Measurements from ENCODE around the gene DLG2. TPM values are rescaled to one million over a fixed set of nuclear protein-coding genes. Genes with fewer than 3 reads are reported as not detected.

The DLG2 gene
- total and polyA plus RNA-seq, 2 donors (not counting 3 experiments of a cell fraction or from before 2014, with no cell fraction given) = 0.15 to 1.1 TPM

- CTCF ChIA-PET = interaction anchor here (0.9 to 1.1 kb wide), 2 partner anchors 10 kb away, joined by 3 read pairs; no protein-coding TSS in a partner anchor
- no peak for FAIRE-seq
- H3K27ac ChIP-seq (ENCODE audit: insufficient read depth, low read depth, low read length) = no peak overlapping the region
Observed at GRCh38 chr11:83540112-83540675, 2086.9 kb downstream of the DLG2 start.

More at GRCh38 chr11:83540112-83540675, 2086.9 kb downstream of the DLG2 start:
- H2AFZ ChIP-seq (ENCODE audit: low read depth, low read length) = no peak overlapping the region
- H3K4me1 ChIP-seq (ENCODE audit: control insufficient read depth, extremely low read depth, insufficient read depth, low read length) = no peaks in the 10 kb centered on the region
- H4K20me1 ChIP-seq (replicated peaks; ENCODE audit: control insufficient read depth, extremely low read depth, insufficient read depth, low read length) = no peaks in the 10 kb centered on the region
- TF ChIP-seq GATA2 (IDR thresholded peaks at IDR 0.05; ENCODE audit: insufficient read depth, insufficient read length, low read depth, low read length) = no peak
- no peak for TF ChIP-seq EZH2 (IDR thresholded peaks at IDR 0.05; ENCODE audit: borderline replicate concordance, low read depth, low read length, severe bottlenecking)
- no peak for TF ChIP-seq CTCF (IDR thresholded peaks at IDR 0.05; ENCODE audit: extremely low read depth in 1 of 2, insufficient read depth in 1 of 2, low read depth in 1 of 2, low read length in 2 of 2)
- TF ChIP-seq MYC (IDR thresholded peaks at IDR 0.05; ENCODE audit: low read depth, low read length) = no peak
- no peak for TF ChIP-seq POLR2AphosphoS5 (IDR thresholded peaks at IDR 0.05; ENCODE audit: insufficient read depth, low read depth, low read length)
- TF ChIP-seq POLR2A (IDR thresholded peaks at IDR 0.05; ENCODE audit: low read depth, low read length) = no peak
- BruUV-seq (replicated peaks) = no TSS peak
- no peak for DNase-seq (ENCODE audit: low read depth, low spot score)
- dilution Hi-C loops (cut with MboI; ENCODE audit: extremely low pct_ligation_motif_present, low sequenced_read_pairs) (no loop called here), intact Hi-C loops (cut with micrococcal nuclease) (no loop called here)
- no peak overlapping the region for H3K4me3 ChIP-seq (replicated peaks in 1 of 3; ENCODE audit: insufficient read depth in 1 of 3, low read depth in 1 of 3, low read length in 3 of 3)
- no peaks in the 10 kb centered on the region for H3K79me2 ChIP-seq (ENCODE audit: control insufficient read depth, insufficient read depth, low read length)
- no peak overlapping the region for H3K9ac ChIP-seq (replicated peaks; ENCODE audit: extremely low read depth, insufficient read depth, low read length)
- H3K4me2 ChIP-seq (ENCODE audit: insufficient read depth, low read length) = no peak overlapping the region
- no peaks in the 10 kb centered on the region for H3K27me3 ChIP-seq (ENCODE audit: control insufficient read depth in 2 of 2, insufficient read depth in 2 of 2, low read length in 2 of 2)
- POLR2A ChIA-PET = no interaction called here
- no peaks in the 10 kb centered on the region for H3K36me3 ChIP-seq (ENCODE audit: control insufficient read depth in 2 of 2, extremely low read depth in 1 of 2, insufficient read depth in 2 of 2, low read length in 2 of 2)
- H3K9me3 ChIP-seq (replicated peaks; ENCODE audit: control insufficient read depth, insufficient read depth, low read length) = no peaks in the 10 kb centered on the region
- no peaks in the 10 kb centered on the region for H3K9me1 ChIP-seq (replicated peaks; ENCODE audit: control insufficient read depth, extremely low read depth, insufficient read depth, low read length)
